ENCODE measurements around the gene STX3.

DNA sequence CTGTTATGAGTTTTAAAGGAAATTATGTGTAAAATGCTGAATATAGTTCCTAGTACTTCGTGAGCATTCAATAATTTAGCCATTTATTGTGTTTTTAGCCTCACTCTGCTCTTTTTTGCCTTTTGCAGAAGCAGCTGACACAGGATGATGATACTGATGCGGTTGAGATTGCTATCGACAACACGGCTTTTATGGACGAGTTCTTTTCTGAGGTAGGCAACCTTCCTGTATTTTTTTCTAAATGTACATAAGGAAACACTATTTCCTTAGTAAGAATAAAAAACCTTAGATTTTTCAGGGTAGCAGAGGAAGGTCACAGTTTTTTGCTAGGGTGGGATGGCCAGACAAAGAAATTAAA is 17.9 kb downstream of the STX3 start:
- TF ChIP-seq, protein P1, sequence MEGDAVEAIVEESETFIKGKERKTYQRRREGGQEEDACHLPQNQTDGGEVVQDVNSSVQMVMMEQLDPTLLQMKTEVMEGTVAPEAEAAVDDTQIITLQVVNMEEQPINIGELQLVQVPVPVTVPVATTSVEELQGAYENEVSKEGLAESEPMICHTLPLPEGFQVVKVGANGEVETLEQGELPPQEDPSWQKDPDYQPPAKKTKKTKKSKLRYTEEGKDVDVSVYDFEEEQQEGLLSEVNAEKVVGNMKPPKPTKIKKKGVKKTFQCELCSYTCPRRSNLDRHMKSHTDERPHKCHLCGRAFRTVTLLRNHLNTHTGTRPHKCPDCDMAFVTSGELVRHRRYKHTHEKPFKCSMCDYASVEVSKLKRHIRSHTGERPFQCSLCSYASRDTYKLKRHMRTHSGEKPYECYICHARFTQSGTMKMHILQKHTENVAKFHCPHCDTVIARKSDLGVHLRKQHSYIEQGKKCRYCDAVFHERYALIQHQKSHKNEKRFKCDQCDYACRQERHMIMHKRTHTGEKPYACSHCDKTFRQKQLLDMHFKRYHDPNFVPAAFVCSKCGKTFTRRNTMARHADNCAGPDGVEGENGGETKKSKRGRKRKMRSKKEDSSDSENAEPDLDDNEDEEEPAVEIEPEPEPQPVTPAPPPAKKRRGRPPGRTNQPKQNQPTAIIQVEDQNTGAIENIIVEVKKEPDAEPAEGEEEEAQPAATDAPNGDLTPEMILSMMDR (IDR thresholded peaks at IDR 0.05; ENCODE audit: low read depth, low read length), result no peak
- no peak for TF ChIP-seq EZH2phosphoT487 (IDR thresholded peaks at IDR 0.05; ENCODE audit: low read depth)

Measured in OCI-LY3 (cell line).